Ovary (tissue), 3 donors: ENCODE data around the gene MEGF6.

Experiments
- EP300 ChIP-seq: sonication (generic); formaldehyde crosslinking; IDR thresholded peaks from one replicate; pipeline ENCODE4 v1.6.1; 2017; ENCODE audit warnings: antibody characterized with exemption
- TF ChIP-seq, protein P1 (sequence below), 3 donors: fragments of 450-650 bp in 2 of 3; fragments of 200-600 bp in 1 of 3; IDR thresholded peaks; one replicate each; pipeline versions ENCODE4 v1.5.1 to v1.8.0; 2016 to 2022; ENCODE audit warnings: antibody characterized with exemption in 3 of 3, mild to moderate bottlenecking in 1 of 3
- donor health status: DM: no; HTN: no; CAD: no.

DNA sequence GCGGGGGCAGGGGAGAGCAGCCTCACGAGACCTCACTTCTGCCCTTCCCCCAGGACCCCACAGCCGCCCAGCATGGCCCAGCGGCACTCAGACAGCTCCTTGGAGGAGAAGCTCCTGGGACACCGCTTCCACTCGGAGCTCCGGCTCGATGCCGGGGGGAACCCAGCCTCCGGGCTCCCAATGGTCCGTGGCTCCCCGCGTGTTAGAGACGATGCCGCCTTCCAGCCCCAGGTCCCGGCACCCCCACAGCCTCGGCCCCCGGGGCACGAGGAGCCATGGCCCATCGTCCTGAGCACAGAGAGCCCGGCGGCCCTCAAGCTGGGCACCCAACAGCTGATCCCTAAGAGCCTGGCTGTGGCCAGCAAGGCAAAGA lies 148.3 kb downstream of the MEGF6 start:
- TF ChIP-seq, protein P1, sequence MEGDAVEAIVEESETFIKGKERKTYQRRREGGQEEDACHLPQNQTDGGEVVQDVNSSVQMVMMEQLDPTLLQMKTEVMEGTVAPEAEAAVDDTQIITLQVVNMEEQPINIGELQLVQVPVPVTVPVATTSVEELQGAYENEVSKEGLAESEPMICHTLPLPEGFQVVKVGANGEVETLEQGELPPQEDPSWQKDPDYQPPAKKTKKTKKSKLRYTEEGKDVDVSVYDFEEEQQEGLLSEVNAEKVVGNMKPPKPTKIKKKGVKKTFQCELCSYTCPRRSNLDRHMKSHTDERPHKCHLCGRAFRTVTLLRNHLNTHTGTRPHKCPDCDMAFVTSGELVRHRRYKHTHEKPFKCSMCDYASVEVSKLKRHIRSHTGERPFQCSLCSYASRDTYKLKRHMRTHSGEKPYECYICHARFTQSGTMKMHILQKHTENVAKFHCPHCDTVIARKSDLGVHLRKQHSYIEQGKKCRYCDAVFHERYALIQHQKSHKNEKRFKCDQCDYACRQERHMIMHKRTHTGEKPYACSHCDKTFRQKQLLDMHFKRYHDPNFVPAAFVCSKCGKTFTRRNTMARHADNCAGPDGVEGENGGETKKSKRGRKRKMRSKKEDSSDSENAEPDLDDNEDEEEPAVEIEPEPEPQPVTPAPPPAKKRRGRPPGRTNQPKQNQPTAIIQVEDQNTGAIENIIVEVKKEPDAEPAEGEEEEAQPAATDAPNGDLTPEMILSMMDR (IDR thresholded peaks at IDR 0.05), result no peak
- TF ChIP-seq EP300, result no peak
